Ovary (tissue), 3 donors: ENCODE data around the gene DNAH8.

Experiments used
- CTCF ChIP-seq, 3 donors: fragments of 450-650 bp in 2 of 3; fragments of 200-600 bp in 1 of 3; IDR thresholded peaks; one replicate each; pipeline versions ENCODE4 v1.5.1 to v1.8.0; 2016 to 2022; ENCODE audit warnings: antibody characterized with exemption in 3 of 3, mild to moderate bottlenecking in 1 of 3
- POLR2A ChIP-seq: fragments of 450-650 bp; IDR thresholded peaks from one replicate; pipeline ENCODE4 v1.6.1; 2017; ENCODE audit warnings: antibody characterized with exemption, mild to moderate bottlenecking, moderate library complexity
- donor health status: DM: no; HTN: no; CAD: no.

- TF ChIP-seq CTCF (IDR thresholded peaks at IDR 0.05) (no peak), POLR2A (no peak)
Observed at GRCh38 chr6:39072830-39073229, 357.7 kb downstream of the DNAH8 start.
